ENCODE data around the gene ASB1.
A peak's percentile ranks its signal among the peaks of the same experiment; 100 is the strongest.
"Not testable (repeated sequence)": the region's sequence is repeated elsewhere in the genome, so short reads cannot be mapped to it uniquely, and the experiment has no call there.

Gene ASB1

DNA sequence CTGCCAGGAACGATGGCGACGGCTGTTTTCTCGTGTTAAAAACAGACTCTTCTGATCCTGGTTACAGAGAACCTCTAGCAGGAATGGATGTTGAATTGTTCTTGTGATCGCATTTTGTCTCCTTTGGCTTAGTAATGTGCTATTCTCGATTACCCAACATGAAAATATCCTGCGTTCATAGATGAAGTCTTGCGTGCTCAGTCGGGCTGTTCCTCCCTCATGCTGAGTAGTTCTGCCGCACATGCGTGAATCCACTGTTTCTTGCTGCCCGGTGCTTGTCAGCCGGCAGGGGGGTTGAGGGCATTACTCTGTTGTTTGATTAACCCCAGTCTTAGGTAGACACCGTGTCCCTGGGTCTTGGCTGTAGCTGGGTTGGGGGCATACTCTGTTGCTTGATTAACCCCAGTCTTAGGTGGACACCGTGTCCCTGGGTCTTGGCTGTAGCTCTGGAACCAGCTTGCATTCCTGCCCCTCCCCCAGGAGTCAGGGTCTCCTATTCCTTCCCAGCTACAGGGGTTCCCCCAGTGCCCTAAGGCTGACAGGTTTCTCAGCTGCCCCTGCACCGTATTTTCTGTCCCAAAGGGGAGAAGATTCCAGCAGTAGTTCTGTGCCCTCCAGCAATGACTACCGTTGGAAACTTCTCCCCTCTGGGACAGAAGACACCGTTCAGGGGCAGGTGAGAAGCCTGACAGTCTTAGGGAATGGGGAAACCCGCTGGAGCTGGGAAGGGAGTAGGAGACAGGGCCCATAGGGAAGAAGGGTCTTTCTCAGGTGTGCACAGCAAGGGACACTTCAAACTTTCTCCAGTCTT is 22.1 kb upstream of the ASB1 start:
- no peak overlapping the region for H3K4ac ChIP-seq (ENCODE audit: low read depth, low read length)
- H3K79me2 ChIP-seq (ENCODE audit: control insufficient read depth, insufficient read depth, low read length, poor library complexity), result no peaks in the 10 kb centered on the region
- H3K79me1 ChIP-seq (ENCODE audit: low read length), result no peaks in the 10 kb centered on the region
- H3K9me3 ChIP-seq (ENCODE audit: insufficient read depth, low read depth, low read length), result no peaks in the 10 kb centered on the region
- no peak overlapping the region for H4K8ac ChIP-seq (ENCODE audit: low read depth, low read length)
- no peak overlapping the region for H3K9ac ChIP-seq (ENCODE audit: low read length)
- no peak overlapping the region for H3K4me3 ChIP-seq (ENCODE audit: low read depth, low read length)
- H3K4me1 ChIP-seq (ENCODE audit: control insufficient read depth in 1 of 2, insufficient read depth in 2 of 2, low read length in 2 of 2), result no peaks in the 10 kb centered on the region
- no peak overlapping the region for H4K91ac ChIP-seq (ENCODE audit: low read depth, low read length)
- no peak overlapping the region for H2AK5ac ChIP-seq (ENCODE audit: low read length)
- no peak for DNase-seq
- H3K4me2 ChIP-seq (ENCODE audit: low read length), result no peak overlapping the region
- H3K27me3 ChIP-seq (ENCODE audit: insufficient read depth, low read length), result no peaks in the 10 kb centered on the region
- H3K27ac ChIP-seq (ENCODE audit: low read depth, low read length), result no peak overlapping the region
- no peak overlapping the region for H2BK12ac ChIP-seq (ENCODE audit: low read length)
- no peak overlapping the region for H4K12ac ChIP-seq (ENCODE audit: low read depth, low read length)
- no CpG with 5 or more reads among the region's 19 CpGs for WGBS (ENCODE audit: extremely low coverage, insufficient coverage, insufficient read length)
- H2BK120ac ChIP-seq (ENCODE audit: insufficient read depth, low read length, poor library complexity), result no peak overlapping the region
- H2AFZ ChIP-seq (ENCODE audit: insufficient read depth, low read length, poor library complexity), result no peak overlapping the region
- H3K18ac ChIP-seq (ENCODE audit: low read length), result no peak overlapping the region
- H2BK5ac ChIP-seq (ENCODE audit: low read depth, low read length, poor library complexity), result no peak overlapping the region
- H3K36me3 ChIP-seq (ENCODE audit: control insufficient read depth in 1 of 2, insufficient read depth in 2 of 2, low read length in 2 of 2), result peaks cover 2% of the 10 kb centered on the region in 2 experiments
- no peak overlapping the region for H3K23ac ChIP-seq (ENCODE audit: low read length)
- no peak overlapping the region for H3K14ac ChIP-seq (ENCODE audit: low read length)

DNA sequence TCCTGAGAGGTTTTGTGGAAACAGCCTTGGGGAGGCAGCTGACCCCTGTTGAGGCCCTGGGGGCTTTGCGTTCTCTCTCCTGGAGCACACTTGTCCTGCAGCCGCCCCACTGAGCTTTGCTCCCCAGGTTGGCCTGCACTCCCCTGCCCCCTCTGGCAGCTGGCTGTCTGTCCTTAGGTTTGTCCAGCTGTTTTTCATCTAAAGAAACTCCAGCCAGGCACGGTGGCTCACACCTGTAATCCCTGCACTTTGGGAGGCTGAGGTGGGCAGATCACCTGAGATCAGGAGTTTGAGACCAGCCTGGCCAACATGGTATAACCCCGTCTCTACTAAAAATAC is 21.5 kb upstream of the ASB1 start:
- not testable (repeated sequence) for H3K27me3 ChIP-seq (ENCODE audit: insufficient read depth, low read length); H2BK12ac ChIP-seq (ENCODE audit: low read length); H3K4me1 ChIP-seq (ENCODE audit: control insufficient read depth in 1 of 2, insufficient read depth in 2 of 2, low read length in 2 of 2); H4K91ac ChIP-seq (ENCODE audit: low read depth, low read length); H2AK5ac ChIP-seq (ENCODE audit: low read length); H3K79me1 ChIP-seq (ENCODE audit: low read length); H4K12ac ChIP-seq (ENCODE audit: low read depth, low read length); H3K4me2 ChIP-seq (ENCODE audit: low read length); H3K9me3 ChIP-seq (ENCODE audit: insufficient read depth, low read depth, low read length); H3K4ac ChIP-seq (ENCODE audit: low read depth, low read length); H3K36me3 ChIP-seq (ENCODE audit: control insufficient read depth in 1 of 2, insufficient read depth in 2 of 2, low read length in 2 of 2); H3K79me2 ChIP-seq (ENCODE audit: control insufficient read depth, insufficient read depth, low read length, poor library complexity); H3K14ac ChIP-seq (ENCODE audit: low read length); H3K4me3 ChIP-seq (ENCODE audit: low read depth, low read length); DNase-seq; H3K23ac ChIP-seq (ENCODE audit: low read length); H3K9ac ChIP-seq (ENCODE audit: low read length); H2BK120ac ChIP-seq (ENCODE audit: insufficient read depth, low read length, poor library complexity); H2BK5ac ChIP-seq (ENCODE audit: low read depth, low read length, poor library complexity); H2AFZ ChIP-seq (ENCODE audit: insufficient read depth, low read length, poor library complexity); H3K27ac ChIP-seq (ENCODE audit: low read depth, low read length); H4K8ac ChIP-seq (ENCODE audit: low read depth, low read length); H3K18ac ChIP-seq (ENCODE audit: low read length)
- no CpG with 5 or more reads among the region's 4 CpGs for WGBS (ENCODE audit: extremely low coverage, insufficient coverage, insufficient read length)

DNA sequence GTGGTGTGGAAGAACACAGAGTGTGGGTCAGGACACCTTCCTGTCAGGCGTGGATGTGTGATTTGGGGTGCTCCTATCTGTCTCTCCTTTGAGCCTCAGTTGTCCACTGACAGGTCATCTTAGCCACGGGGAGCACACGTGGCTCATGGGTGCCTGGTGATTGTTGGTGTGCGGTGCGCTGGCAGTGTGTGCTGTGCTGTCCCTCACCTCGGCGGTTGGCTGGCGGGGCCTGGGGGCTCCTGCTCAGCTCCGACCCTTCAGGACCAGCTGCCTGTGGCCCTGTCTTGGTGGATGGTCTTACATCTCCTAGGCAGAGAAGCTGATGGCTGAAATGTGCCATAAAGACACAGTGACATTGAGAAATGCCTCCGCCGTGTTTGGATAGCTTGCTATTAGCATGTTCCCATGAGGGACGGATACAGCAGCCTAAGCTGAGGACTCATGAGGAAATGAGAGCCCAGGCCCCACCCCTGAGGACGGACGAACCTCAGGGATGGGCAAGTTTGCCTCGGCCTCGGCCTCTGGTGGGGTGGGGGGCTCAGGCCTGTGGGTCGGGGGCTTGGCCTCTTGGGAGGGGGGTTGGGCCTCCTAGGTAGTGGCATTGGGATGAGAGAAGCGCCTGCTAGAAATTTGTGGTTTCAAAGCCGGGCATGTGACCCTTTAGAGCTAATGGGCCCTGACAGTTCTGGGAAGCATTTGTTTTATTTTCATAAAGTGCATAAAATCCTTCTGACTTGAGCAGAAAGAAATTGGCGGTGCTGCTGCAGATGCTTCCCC is 20.3 kb upstream of the ASB1 start:
- Histone ChIP-seq H3K14ac (ENCODE audit: low read length) (no peak overlapping the region), H3K27ac (ENCODE audit: low read depth, low read length) (no peak overlapping the region), H3K4me2 (ENCODE audit: low read length) (no peak overlapping the region), H3K36me3 (ENCODE audit: control insufficient read depth in 1 of 2, insufficient read depth in 2 of 2, low read length in 2 of 2) (peaks cover 2% of the 10 kb centered on the region in 2 experiments), H3K23ac (ENCODE audit: low read length) (no peak overlapping the region), H3K9ac (ENCODE audit: low read length) (no peak overlapping the region), H3K79me2 (ENCODE audit: control insufficient read depth, insufficient read depth, low read length, poor library complexity) (no peaks in the 10 kb centered on the region), H3K4ac (ENCODE audit: low read depth, low read length) (no peak overlapping the region), H2AK5ac (ENCODE audit: low read length) (no peak overlapping the region), H4K8ac (ENCODE audit: low read depth, low read length) (no peak overlapping the region), H2BK120ac (ENCODE audit: insufficient read depth, low read length, poor library complexity) (no peak overlapping the region), H2AFZ (ENCODE audit: insufficient read depth, low read length, poor library complexity) (no peak overlapping the region), H3K18ac (ENCODE audit: low read length) (no peak overlapping the region), H3K27me3 (ENCODE audit: insufficient read depth, low read length) (no peaks in the 10 kb centered on the region), H4K91ac (ENCODE audit: low read depth, low read length) (no peak overlapping the region), H3K4me1 (ENCODE audit: control insufficient read depth in 1 of 2, insufficient read depth in 2 of 2, low read length in 2 of 2) (no peaks in the 10 kb centered on the region), H4K12ac (ENCODE audit: low read depth, low read length) (no peak overlapping the region), H3K9me3 (ENCODE audit: insufficient read depth, low read depth, low read length) (no peaks in the 10 kb centered on the region), H3K4me3 (ENCODE audit: low read depth, low read length) (no peak overlapping the region), H3K79me1 (ENCODE audit: low read length) (no peaks in the 10 kb centered on the region), H2BK12ac (ENCODE audit: low read length) (no peak overlapping the region), H2BK5ac (ENCODE audit: low read depth, low read length, poor library complexity) (no peak overlapping the region)
- DNase-seq, result no peak
- WGBS (ENCODE audit: extremely low coverage, insufficient coverage, insufficient read length), result no CpG with 5 or more reads among the region's 20 CpGs

DNA sequence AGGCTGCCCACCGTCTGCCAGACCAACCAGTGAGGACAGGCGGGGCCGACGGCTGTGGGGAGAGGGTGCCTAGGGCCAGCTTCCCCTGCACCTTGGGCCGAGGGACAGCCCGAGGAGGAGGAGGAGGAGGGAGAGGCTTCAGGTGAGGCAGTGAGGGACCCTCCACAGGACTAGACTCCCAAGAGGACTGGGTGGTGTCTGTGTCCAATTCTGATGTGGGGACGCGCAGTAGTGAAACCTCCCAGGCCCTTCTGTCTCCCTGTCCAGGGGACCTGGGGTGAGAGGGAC is 19.8 kb upstream of the ASB1 start:
- no peaks in the 10 kb centered on the region for H3K79me2 ChIP-seq (ENCODE audit: control insufficient read depth, insufficient read depth, low read length, poor library complexity)
- no CpG with 5 or more reads among the region's 8 CpGs for WGBS (ENCODE audit: extremely low coverage, insufficient coverage, insufficient read length)
- H3K79me1 ChIP-seq (ENCODE audit: low read length), result no peaks in the 10 kb centered on the region
- H4K12ac ChIP-seq (ENCODE audit: low read depth, low read length), result no peak overlapping the region
- no peak overlapping the region for H3K4me3 ChIP-seq (ENCODE audit: low read depth, low read length)
- no peak overlapping the region for H3K27ac ChIP-seq (ENCODE audit: low read depth, low read length)
- peaks cover 0 to 2% of the 10 kb centered on the region in 2 experiments for H3K36me3 ChIP-seq (ENCODE audit: control insufficient read depth in 1 of 2, insufficient read depth in 2 of 2, low read length in 2 of 2)
- H3K14ac ChIP-seq (ENCODE audit: low read length), result no peak overlapping the region
- H3K27me3 ChIP-seq (ENCODE audit: insufficient read depth, low read length), result no peaks in the 10 kb centered on the region
- no peak overlapping the region for H2BK120ac ChIP-seq (ENCODE audit: insufficient read depth, low read length, poor library complexity)
- H4K91ac ChIP-seq (ENCODE audit: low read depth, low read length), result no peak overlapping the region
- H3K18ac ChIP-seq (ENCODE audit: low read length), result no peak overlapping the region
- no peak overlapping the region for H4K8ac ChIP-seq (ENCODE audit: low read depth, low read length)
- H2BK5ac ChIP-seq (ENCODE audit: low read depth, low read length, poor library complexity), result no peak overlapping the region
- H3K4me1 ChIP-seq (ENCODE audit: control insufficient read depth in 1 of 2, insufficient read depth in 2 of 2, low read length in 2 of 2), result no peaks in the 10 kb centered on the region
- H3K4ac ChIP-seq (ENCODE audit: low read depth, low read length), result no peak overlapping the region
- no peak overlapping the region for H3K4me2 ChIP-seq (ENCODE audit: low read length)
- H3K9ac ChIP-seq (ENCODE audit: low read length), result peak overlapping the region; percentile 4
- no peak overlapping the region for H2BK12ac ChIP-seq (ENCODE audit: low read length)
- DNase-seq, result no peak
- no peaks in the 10 kb centered on the region for H3K9me3 ChIP-seq (ENCODE audit: insufficient read depth, low read depth, low read length)
- H2AFZ ChIP-seq (ENCODE audit: insufficient read depth, low read length, poor library complexity), result no peak overlapping the region
- no peak overlapping the region for H3K23ac ChIP-seq (ENCODE audit: low read length)
- H2AK5ac ChIP-seq (ENCODE audit: low read length), result no peak overlapping the region

Measured in trophoblast cell (in vitro differentiated cells and primary cell).